Activated CD8-positive, alpha-beta memory T cell treated with anti-CD3 and anti-CD28 coated beads for 1 hour (primary cell): ENCODE results near the gene DDX31.
"Not testable (repeated sequence)": the region's sequence is repeated elsewhere in the genome, so short reads cannot be mapped to it uniquely, and the experiment has no call there.

Experiments used
- DNase-seq, 2 donors: peaks; one replicate each; pipeline ENCODE4 v3.0.0-alpha.2; 2020; ENCODE audit warnings: low read depth in 1 of 2; ENCODE audit errors: extremely low read depth in 1 of 2

DDX31 gene

GRCh38 chr9:132583584-132584304, 86.0 kb downstream of the DDX31 start:
- DNase-seq, result no peak

DNA sequence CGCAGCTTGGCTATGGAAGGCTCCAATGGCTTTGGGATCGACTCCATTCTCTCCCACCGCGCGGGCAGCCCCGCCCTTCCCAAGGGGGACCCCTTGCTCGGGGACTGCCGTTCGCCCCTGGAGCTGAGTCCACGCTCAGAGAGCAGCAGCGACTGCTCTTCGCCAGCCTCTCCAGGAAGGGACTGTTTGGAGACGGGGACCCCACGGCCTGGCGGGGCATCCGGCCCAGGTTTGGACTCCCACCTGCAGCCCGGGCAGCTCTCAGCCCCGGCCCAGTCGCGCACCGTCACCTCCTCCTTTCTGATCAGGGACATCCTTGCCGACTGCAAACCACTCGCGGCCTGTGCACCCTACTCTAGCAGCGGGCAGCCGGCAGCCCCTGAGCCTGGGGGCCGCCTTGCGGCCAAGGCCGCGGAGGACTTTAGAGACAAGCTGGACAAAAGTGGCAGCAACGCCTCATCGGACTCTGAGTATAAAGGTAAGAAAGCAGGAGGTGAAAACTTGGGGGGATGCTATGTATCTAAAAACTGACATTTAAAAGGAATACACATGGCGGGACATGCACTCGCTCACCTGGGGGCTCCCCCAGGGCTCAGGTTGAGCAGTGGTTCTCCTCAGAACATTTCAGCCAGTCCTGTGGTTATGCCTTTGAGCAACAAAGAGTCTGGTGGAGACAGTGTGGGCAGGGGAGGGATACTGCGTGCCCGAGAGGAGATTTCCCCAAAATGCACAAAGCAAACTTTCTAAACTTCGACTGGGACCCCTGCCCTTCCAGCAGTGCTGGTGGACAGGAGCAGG, 86.8 kb downstream of the DDX31 start:
- no peak for DNase-seq

GRCh38 chr9:132582276-132582785, 87.5 kb downstream of the DDX31 start, which contains the start of gene BARHL1:
BARHL1 (plus strand) TSS chr9:132582606; CDS start chr9:132582798, 192 bp downstream.
- DNase-seq, result no peak

GRCh38 chr9:132579427-132579798, 90.4 kb downstream of the DDX31 start:
- DNase-seq, result no peak

DNA sequence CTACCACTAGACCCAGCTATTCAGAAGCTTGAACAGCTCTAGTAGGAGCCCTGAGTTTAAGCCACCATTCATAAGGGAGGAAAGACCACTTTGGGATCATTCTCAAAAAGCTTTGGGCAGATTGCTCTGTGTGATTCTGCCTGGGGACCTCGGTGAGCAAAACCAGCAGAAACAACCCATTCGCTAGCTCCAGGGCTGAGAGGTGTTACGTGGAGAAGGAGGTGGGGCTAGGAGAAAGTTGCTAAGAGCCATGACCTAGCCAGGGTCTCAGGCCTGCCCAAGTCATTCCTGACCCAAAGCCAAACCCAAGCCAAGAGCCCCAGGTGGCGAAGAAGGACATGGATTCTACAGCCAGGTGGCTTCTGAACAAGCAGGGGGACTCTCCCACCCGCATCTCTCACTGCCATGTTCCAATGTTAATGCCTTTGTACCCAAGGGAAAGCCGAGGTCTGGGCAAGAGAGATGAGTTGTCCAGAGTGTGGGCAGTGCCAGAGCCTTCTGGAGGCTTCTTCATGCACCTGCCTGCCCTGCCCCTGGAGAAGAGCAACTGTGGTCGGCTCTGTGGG, 91.3 kb downstream of the DDX31 start:
- DNase-seq, result no peak

GRCh38 chr9:132577119-132577518, 92.7 kb downstream of the DDX31 start:
- DNase-seq, result no peak

GRCh38 chr9:132575811-132576210, 94.0 kb downstream of the DDX31 start:
- no peak for DNase-seq

DNA sequence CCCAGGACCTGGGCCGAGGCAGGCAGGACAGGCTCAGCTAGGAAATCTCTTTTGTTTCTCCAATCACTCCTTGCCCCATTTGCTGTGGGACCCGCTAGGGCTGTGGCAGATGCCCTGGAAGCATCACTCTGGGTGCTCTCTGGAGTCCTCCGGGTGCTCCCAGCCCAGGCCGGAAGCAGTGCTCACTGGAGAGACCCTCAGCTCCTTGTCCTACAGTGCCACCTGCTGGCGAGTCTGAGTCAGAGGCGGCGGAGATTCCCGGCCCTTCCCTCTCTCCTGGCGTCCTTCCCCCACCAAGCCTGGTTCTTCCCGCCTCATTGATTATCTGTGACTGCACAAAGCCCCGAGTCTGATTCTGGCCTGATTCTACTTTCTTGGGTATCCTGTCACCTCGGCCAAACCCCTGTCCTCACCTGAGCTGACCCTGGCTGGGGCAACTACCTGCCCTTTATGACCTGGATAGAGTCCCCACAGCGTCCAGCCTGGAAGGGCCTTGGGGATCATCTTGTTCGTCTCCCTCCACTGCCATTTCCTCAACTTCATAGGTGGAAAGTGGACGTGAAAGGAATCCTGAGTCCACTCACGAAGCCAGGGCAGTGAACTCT, 94.7 kb downstream of the DDX31 start:
- no peak for DNase-seq

DNA sequence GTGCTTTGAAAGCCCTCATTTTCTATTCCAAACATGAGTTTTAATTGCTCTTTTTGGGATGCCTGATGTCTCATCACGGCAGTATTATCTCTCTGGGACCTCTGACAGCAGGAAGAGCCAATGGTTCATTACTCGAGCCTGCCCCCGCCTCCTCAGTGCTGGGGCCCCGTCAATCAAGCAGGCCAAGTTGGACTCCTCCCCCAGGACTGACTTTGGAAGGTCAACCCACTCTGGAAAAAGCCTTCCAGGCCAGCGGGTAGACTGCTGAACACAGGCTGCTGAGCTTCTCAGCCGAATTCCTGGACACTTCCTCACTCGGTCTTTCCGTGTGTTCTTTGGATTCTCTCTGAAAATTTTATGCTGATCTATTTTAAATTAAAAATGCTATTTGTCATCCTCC, 96.9 kb downstream of the DDX31 start:
- no peak for DNase-seq

- no peak for DNase-seq
These were observed 97.8 kb downstream of the DDX31 start for GRCh38 chr9:132571806-132572600.

DNA sequence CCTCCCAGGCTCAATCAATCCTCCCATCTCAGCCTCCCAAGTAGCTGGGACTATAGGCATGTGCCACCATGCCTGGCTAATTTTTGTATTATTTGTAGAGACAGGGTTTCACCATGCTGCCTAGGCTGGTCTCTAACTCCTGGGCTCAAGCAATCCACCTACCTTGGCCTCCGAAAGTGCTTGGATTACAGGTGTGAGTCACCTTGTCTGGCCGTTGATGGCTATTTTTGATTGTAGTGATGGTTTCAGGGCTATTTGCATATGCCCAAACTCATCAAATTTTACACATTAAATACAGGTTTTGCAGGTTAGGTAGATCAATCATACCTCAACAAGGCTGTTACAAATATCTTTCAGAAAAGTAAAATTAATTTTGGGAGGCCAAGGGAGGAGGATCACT, 101.0 kb downstream of the DDX31 start:
- DNase-seq, result not testable (repeated sequence)

- no peak for DNase-seq
These were observed 105.3 kb downstream of the DDX31 start for GRCh38 chr9:132564526-132564925.

DNA sequence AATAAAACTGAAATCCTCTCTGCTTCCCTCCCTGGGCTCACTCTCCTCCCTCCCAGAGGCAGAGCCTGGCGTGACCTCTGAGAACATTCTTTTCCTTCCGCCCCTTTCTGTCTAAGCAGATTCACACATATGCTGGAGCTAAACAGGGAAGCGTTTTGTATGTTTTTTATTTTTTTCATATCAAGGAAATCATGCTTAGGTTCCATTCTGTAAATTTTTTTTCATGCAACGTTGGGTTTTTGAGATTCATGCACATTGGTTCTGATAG, 107.5 kb downstream of the DDX31 start:
- no peak for DNase-seq

- DNase-seq, result no peak
These were observed 109.1 kb downstream of the DDX31 start for GRCh38 chr9:132560616-132561202.

- DNase-seq, result no peak
These were observed 110.1 kb downstream of the DDX31 start for GRCh38 chr9:132559711-132560110.

DNA sequence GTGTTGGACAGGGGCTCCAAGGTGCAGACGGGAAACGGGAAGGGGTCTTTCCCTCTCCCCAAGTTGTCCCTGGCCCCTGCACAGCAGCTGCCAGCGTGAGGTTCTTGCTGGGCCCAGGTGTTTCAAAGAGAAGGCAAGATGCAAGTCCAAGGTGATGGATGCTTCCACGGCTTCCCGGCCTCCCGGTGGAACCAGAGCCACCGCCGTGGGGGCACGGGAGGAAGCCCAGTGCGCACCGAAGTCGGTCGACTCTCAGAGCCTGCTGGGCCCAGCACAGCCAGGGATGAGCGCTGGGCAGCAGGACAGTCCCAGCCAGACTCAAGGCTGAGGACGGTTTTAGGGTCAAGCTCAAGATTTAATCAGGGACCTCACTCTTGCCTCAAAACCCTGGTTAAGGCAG, 112.6 kb downstream of the DDX31 start:
- no peak for DNase-seq

DNA sequence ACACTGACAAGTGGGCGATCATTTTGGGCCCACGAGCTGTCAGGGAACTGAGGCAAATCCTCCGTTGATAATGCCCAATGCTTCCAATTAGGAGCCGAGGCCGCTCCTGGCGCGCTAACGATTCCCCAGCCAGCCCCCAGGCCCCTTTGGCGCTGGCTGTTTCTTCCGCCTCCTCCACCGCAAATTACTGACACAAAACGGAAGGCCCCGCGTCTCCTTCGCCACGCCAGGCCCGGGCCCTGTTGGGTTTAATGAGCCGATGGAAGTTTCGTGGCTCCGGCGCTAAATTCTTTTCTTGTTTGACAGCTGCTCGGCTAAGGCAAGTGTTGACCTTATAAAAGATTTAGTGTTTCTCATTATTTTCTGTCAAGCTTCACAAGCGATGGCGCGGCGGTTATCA, 113.1 kb downstream of the DDX31 start:
- no peak for DNase-seq

- DNase-seq, result no peak
These were observed 113.5 kb downstream of the DDX31 start for GRCh38 chr9:132556235-132556634.

DNA sequence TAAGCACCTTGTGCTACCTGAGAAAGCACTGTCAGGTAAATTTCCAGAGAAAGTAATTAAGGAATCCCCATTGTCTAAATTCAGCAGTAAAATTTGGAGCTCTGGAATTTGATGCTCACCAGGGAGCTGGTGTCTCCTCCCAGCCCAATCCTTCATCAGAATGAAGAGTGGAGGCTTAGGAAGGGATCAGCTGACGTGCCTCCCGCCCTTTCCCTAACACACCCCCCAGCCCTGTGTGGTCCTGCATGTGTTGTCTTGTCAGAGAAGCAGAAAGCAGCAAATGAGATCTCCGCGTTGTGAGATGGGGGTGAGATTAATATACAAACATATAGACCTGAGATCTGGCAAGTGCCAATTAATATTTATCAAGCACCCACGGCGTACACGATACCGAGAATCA, 114.3 kb downstream of the DDX31 start:
- DNase-seq, result no peak

DNA sequence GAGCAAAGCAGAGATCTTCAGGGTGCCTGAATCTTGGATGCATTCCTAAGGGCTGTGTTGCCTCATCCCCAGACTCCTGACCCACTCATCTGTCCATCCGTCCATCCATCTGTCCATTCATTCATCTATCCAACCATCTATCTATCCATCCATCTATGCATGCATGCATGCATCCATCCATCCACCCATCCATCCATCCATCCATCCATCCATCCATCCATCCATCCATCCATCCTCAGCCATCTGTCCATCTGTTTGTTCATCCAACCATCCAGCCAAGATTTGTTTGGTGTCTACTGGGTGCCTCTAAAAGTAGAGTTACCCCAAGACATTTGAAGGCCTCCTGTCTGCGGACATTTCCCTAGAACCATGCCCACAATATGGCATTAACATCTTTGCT, 115.0 kb downstream of the DDX31 start:
- DNase-seq, result no peak
